GM18870 (cell line): Measurements from ENCODE around the gene CGNL1.

Experiments
- ATAC-seq: cut with Tn5 transposase; IDR thresholded peaks from one replicate; pipeline ENCODE4 v1.9.1; 2021; ENCODE audit warnings: moderate library complexity; ENCODE audit not compliant: unreplicated experiment

Gene CGNL1

DNA sequence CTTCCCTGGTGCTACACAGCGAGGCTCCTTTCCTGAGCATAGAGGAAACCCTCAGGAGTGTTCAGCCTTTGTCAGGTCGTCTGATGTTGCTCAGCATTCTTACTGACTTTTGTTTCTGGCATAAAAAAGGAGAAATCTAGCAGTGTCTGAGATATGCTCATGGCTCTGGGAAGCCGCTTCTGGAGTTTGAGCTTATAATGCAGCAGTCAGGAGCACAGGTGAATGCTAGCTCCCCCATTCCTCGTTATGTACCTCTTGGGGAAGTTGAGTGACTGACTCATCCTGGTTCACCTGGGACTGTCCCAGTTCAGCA lies 166.2 kb downstream of the CGNL1 start:
- ATAC-seq, result no peak

DNA sequence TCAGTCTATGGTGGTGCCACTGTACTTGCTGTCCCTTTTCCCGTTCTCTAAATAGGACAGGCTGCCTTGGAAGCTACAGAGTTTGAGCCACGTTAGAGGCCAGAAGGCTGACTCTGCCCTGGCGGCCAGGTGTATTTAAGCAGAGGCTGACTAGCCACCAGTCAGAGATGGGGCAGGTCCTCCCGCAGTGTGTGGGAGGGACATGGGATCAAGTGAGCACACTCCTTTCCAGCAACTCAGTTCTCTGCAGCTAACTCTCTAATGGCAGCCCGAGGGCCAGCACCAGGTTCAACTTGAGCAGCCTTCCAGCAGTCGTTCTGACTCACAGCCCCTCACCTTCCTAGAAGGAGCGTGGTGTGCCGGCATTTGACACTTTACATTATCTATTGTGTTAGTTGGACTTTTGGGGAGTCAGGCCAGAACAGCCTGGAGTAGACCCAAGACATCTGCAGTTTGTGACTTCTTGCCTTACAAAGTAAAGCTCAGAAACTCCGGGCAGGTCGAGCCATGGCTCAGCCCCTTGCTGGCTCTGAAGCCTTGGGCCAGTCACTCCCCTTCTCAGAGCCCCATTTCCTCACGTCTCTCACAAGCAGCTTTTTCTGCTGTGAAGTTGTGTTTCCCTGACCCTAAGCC lies 168.7 kb downstream of the CGNL1 start:
- no peak for ATAC-seq

DNA sequence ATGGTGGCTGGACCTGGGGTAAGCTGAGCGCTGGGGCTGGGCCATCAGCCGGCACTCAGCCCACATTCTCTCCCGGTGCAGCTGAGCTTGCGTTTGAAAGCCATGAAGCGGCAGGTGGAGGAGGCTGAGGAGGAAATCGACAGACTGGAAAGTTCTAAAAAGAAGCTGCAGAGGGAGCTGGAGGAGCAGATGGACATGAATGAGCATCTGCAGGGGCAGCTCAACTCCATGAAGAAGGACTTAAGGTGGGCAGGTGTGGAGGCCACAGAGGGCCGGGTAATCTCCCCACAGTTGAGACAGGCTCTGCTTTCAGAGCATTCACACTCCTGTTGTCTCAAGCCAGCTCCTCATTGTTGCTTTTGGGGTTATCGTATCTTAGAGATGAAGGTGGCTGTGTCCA lies 169.7 kb downstream of the CGNL1 start:
- no peak for ATAC-seq

DNA sequence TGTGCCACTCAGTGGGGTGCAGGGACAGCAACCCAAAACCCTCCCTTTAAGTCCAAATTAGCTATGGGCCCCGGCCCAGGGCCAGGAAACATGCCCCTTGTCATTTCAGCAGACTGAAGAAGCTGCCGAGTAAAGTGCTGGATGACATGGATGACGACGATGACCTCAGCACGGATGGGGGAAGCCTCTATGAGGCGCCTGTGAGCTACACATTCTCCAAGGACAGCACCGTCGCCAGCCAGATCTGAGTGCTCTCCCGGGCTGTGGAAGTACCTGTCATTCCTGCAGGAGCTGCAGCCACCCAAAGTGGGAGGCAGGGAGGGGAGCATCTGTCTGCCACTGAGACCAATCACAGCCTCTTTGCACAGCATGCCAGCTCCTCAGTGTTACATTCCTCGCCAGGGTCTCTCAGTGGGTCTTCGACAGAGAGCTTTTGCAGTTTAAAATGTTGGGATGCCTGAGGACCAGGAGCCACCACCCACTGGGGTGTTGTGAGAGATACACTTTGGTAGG lies 171.0 kb downstream of the CGNL1 start:
- no peak for ATAC-seq

DNA sequence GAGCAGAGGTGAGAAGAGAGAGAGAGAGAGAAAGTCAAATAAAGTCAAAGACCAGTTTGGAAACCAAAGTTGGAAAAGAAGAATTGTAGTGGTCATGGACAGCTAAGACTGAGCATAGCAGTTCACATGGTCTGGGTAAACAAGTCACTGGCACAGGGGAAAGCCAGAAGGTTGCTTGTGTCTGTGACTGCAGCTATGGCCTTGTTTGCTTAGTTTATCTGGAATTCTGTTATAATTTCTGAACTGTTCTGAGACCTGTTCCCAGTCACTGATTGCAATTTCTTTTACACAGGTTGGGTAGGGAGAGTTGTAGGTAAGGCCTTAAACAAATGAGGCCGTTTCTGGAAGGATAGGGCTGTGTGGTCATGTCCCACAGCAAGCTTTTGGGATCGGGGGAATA lies 172.0 kb downstream of the CGNL1 start:
- no peak for ATAC-seq

DNA sequence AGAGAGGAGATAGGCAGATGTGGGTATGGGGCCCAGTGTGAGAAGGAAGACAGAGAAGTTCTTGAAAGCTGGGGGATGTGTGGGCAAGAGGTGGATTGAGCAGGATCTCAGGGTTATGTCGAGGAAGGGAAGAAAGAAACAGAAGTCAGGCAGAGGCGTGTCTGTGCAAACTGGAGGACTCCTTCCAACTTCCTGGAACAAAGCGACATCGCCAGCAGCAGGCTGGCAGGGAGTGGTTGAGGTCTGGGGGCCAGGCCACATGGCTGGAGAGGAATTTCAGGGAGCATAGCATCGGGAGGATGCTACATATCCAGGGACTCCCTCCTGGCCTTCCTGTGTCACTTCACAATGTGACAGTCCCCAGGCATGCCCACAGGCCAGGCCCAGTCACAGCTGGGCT lies 172.5 kb downstream of the CGNL1 start:
- no peak for ATAC-seq

DNA sequence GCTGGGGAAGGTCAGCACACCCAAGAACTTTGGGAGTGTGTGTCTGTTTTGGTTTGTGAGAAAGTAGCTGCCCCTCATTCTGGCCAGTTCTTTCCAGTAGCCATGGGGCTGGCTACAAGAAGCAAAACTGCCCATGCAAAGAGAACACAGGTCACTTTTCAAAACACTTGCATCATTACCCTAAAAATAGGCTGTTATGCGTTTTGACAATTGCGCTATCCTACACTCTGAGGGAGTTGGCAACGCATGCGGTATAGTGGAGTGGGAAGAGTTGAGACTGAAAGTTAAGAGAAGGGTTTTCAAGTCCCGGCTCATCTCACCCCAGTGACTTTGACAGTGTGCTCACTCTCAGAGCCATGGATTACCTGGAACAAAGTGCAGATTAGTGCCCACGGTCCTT lies 173.6 kb downstream of the CGNL1 start:
- no peak for ATAC-seq

DNA sequence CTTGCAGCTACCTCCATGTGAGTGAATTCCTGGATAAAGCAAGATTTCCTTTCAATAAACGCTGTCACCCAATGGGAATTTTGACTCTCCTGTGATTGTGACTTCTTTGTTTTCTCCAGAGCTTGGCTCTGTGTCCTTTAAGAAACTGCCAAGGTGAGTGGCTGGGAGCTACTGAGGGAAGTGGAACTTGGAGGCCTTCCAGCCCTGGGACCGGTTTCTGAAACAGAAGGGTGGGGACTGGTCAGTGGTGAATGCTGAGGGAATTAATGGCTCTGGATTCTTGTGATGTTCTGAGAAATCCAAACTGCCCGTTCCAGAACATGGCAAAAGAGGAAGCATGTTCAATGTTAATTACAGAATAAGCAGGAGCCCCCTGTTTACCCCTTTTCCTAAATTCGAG lies 174.3 kb downstream of the CGNL1 start:
- no peak for ATAC-seq

DNA sequence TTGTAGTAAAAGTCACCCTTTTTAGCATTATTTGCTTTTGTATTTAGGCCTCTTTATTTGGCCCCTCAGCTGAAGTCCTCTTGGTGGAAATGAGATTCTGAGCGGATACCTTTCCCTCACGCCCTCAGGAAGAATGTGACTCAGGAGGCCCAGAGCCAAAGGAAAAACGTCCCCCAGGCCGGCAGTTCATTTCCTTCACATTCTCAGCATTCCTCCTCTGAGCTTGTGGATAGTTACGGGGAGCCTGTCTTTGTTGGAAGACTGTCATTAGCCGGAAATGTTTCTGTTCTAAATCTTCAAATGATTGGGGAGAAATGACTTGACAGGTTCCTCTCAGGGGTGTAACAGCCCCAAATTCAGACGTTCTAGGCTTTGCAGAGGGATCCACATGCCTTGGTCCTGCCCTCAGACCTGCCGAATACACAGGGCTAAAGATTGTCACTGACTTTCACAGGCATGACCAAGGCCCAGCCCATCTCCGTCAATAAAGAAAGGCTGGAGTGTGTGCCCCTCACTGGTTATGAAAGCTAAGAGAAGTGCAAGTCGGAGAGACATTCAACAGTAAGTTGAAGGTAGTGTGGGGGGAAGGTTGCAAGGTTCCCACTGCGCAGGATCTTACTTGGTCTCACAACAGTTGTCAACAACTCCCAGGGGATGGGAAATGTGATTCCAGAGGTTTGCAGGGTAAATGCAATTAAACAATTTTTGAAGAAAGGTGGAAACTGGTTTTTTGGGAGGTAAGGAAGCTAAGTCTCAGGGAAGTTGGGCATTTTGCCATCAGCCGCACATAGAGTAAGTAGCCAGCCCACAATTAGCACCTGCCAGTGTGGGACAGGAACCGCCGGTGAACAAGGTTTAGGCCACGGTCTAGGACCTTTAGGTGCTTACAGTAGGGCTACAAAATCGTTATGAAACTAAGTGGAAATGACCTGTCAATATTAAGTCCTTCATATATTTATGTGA lies 175.7 kb downstream of the CGNL1 start:
- no peak for ATAC-seq

DNA sequence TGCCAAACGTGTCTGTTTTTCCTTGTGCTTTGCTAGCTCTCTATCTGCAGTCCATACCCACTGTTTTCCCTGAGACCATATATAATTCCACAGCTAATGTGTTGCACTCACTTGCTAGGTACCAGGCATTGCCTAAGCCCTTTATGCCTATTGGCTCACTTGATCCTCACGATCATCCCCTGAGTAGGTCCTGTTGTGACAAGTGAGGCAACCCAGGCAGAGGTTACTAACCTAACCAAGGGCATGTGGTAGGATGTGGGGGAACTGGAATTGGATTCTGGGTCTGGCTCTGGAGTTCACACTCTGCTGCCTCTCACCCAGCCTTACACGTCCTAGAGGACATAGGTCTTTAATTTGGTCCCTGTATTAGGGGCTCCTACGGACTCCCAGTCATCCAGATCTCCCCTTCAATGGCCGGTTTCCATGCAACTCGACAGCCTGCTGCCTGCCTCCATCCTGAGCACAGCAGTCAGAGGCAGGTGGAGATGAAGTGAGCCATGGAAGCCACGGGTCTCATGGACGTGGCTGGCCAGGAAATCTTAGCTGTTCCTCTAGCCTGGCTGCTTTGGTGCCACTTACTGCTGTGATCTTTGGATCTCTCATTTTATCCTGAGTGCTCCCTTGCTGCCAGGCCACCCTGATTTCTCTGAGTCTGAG lies 176.5 kb downstream of the CGNL1 start:
- ATAC-seq, result no peak

DNA sequence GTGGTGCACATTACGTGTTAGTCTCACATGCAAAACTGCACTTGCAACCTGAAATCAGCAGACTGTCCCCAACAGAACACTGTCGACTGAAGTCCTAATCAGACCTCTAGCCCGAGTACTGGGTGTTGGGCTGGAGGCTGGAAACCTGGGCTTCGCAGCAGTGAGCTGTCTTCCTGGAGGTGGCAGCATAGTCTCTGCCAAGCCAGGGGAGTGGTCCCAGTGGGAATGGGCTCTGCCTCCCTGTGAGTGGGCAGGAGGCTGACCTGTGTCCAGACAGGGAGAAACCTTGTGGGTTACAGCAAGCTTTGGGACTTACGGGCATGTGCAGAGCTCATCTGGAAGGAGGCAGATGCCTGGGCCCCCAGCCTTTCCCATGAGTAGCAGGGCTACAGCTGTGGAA lies 177.2 kb downstream of the CGNL1 start:
- ATAC-seq, result no peak

DNA sequence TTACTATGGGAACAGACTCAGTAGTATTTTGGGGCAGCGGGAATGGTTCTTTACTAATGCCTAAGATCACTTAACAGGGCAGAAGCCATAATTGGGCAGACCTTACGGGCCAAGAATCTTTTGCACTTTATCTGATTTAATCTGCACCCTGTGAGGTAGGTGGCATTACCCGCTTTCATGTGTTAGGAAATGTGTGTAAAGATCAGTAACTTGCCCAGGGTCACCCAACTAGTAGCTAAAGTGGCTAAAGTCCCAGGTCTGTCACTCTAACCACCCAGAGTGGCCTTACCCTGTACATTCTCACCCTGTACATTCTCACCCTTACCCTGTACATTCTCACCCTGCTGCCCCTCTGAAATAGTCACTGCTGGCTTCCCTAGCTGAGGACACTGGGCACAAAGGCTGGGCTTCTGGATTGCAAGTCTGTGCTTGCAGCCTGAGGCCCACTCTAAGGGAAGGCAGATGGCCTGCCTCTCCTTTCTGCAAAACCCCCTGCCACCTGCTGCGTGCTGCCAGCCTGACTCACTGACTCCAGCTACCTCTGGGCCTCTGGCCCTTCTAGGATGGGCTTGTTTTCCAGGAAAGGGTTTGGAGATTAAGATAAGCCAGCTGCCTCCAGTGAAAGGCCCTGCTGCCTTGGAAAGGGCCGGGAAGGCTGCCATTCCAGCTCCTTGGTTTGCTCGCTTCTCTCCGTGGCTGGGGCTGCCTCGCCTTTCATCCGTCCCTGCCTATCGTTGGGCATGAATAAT lies 177.9 kb downstream of the CGNL1 start:
- ATAC-seq, result no peak

DNA sequence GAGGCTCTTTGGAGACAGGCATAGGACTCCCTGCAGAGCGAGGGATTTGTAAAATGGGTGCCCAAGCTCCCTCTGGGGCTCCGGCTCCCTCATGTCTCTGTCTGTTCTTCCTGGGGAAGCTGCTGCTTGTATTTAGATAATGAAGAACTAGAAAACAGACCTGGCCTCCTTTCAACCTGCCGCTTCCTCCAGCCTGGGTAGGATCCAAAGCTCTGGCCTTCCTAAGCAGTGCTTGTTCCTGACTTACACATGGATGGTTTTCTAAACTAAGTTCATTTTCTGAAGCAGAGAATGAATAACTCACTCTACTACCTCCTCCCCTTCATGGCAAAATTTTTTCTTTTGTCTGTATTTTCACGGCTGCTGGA lies 178.5 kb downstream of the CGNL1 start:
- no peak for ATAC-seq

DNA sequence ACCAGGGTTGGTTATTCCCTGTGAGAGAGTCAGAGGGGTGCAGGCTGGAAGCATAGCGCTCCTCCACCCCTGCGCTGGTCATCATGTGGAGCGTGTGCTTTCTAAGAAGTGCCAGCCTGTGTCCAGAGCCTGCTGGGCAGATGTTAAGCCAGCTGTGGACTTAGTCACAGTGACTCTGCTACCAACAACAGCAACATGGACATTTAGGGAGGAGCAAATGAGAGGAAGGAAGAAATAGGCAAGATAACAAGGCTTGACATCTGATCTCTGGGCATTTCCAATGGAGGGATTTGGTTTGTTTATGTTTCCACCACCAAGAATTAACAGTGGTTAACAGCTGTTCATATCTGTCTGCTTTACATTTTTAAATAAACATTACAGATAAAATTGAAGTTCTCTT lies 179.0 kb downstream of the CGNL1 start:
- no peak for ATAC-seq

DNA sequence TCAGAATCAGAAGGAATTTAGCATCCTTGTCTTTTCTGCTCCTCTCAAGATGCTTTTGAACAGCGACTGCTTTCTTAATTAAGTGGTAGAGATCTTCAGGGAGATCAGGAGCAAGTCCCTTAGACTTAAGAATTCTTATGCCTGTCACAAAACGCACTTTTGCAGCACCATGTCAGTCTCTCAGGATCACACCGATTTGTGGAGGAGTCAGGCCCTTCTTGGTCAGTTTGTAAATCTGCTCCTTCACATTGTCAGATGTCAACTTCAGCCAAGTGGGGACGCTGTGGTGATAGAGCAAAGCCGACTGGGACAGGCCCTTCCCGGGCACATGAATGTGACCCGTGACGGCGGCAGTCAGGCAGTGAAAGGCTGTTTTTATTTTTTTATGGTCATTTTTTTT lies 179.7 kb downstream of the CGNL1 start:
- ATAC-seq, result no peak

DNA sequence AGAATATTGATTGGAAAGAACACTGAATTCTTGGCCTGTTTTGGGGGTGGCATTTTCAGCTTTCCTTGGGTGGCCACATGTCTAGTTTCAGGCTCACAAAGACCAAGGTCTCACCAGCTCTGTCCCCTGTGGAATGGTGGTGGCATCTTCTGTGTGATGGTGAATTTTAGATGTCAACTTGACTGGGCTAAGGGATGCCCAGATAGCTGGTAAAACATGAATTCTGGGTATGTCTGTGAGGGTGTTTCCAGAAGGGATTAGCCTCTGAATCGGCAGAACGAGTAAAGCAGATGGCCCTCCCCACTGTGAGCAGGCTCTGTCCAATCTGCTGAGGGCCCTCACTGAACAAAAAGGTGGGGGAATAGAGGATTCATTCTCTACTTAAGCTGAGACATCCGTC lies 181.0 kb downstream of the CGNL1 start:
- ATAC-seq, result no peak

DNA sequence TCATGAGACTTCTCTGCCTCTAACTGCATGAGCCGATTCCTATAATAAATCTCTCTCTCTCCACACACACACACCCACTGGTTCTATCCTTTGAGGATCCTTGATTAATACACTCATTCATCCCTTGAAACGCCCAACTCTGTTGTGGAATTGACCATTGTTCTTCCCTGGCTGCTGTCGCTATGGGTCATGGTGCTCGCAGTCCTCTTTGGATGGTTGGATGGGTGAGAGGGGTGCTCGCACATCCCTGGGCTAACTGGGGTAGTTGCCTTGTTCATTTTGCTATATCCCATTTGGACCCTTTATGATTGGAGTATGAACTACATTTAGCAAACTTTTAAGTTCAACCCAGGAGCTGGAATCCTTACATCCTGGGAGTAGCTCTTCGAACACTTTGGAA lies 181.5 kb downstream of the CGNL1 start:
- no peak for ATAC-seq

DNA sequence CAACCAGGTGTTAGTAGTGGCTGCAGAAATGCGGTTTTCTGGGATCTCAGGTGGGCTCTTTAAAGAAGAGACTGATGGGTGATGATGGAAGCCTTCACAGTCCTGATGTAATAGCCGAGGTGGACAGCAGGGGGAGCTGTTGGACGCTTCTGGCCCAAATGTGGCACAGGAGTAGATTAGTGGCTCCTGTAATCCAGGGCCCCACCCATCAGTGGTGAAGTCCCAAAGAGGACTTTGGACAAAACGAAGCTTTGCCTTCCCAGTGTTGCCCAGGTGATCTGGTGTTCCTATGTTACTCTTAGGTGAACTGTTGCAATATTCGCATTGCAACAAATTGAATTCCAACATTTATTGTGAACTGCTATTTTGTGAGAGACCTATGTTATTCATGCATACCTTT lies 183.6 kb downstream of the CGNL1 start:
- ATAC-seq, result no peak

DNA sequence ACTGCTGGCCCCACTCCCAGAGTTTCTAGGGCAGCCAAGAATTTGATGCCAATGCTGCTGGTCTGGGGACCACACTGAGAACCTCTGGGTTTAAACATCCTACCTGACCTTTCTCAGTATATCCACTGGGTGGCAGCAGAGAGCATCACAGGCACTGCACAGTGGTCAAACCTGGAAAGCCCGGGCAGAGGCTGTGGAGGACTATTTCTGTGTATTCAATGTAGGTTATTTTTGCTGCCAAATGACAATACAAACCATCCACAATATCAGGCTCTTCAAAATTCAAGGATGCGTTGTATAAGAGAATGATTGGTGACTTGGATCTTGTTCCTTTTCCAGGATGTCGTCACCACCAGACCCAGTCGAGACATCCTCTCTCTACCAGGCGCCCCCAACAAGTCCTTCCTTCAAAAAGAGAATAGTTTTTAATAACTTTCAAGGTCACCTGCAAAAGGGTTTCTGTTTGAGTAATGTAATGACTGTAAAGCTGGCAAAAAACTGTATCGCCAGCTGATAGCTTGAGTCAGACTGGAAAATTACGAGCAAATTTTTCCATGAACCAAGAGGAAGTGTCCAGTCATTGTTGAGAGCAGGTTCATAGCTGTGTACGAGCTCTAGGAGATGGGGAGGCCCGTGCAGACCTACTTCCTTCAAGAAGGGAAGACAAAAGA lies 184.9 kb downstream of the CGNL1 start:
- ATAC-seq, result peak; percentile 84

DNA sequence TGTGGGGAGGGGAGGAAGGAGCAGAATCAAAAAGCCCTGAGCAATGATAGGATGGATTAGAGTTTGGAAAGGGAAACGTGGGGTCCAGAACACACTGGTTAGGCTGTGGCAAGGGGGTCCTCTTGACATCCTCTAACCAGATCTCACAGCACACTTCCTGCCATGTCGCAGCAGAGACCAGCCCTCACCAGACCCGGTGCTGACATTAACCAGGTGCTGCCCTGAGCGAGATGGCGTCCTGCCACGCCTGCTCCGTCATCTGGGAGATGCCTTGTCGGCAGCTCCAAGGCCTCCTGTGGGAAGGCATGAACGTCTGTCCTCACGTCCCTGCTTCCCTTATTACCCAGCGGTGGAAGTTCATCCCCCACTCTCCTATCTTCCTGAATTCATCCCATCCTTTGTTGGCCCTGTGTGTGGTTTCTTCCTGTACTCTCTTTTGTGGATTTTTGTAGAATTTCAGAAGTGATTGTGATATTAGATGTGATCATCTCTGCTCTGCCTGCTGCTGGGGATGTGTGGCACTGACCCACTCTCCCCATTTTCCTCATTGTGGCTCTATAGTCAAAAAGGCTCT lies 186.0 kb downstream of the CGNL1 start:
- no peak for ATAC-seq
